DND-41 (cell line): ENCODE data around the gene ADARB2.

Experiments
- ATAC-seq: fragments of 200-7000 bp; cut with Tn5 transposase; 3 replicates; pipeline ENCODE4 v1.9.1; 2021; ENCODE audit warnings: low read depth; ENCODE audit not compliant: insufficient read depth
- DNase-seq: peaks from one replicate; pipeline ENCODE4 v3.0.0-alpha.2; 2020
- H2AFZ ChIP-seq: 2 replicates; pipeline ENCODE4 v1.6.0; 2012; ENCODE audit warnings: low read depth, low read length
- H3K27ac ChIP-seq: 2 replicates; pipeline ENCODE4 v1.5.1; 2012; ENCODE audit warnings: low read length, inconsistent platforms
- H3K27me3 ChIP-seq: fragments of 200-600 bp; sonication (generic); 2 replicates; pipeline ENCODE4 v1.6.0; 2012; ENCODE audit warnings: low read length, mild to moderate bottlenecking, inconsistent platforms; ENCODE audit not compliant: insufficient read depth, poor library complexity
- H3K36me3 ChIP-seq: 2 replicates; pipeline ENCODE4 v1.5.1; 2012; ENCODE audit warnings: low read length, inconsistent platforms; ENCODE audit not compliant: insufficient read depth
- H3K4me1 ChIP-seq: 2 replicates; pipeline ENCODE4 v1.5.1; 2012; ENCODE audit warnings: mild to moderate bottlenecking, low read length; ENCODE audit not compliant: insufficient read depth
- H3K4me2 ChIP-seq: 2 replicates; pipeline ENCODE4 v1.6.0; 2012; ENCODE audit warnings: mild to moderate bottlenecking, moderate library complexity, low read length, inconsistent platforms; ENCODE audit not compliant: insufficient read depth
- H3K4me3 ChIP-seq, 2 experiments: fragments of 200-600 bp in 1 of 2; shearing (Covaris generic) in 1 of 2; 2 replicates each; pipeline ENCODE4 v1.5.1; 2012 to 2016; ENCODE audit warnings: inconsistent platforms in 2 of 2, low read length in 2 of 2, mild to moderate bottlenecking in 2 of 2, low read depth in 1 of 2, moderate library complexity in 1 of 2
- H3K79me2 ChIP-seq: 2 replicates; pipeline ENCODE4 v1.6.0; 2012; ENCODE audit warnings: low read length, inconsistent platforms; ENCODE audit not compliant: insufficient read depth
- H3K9ac ChIP-seq: 2 replicates; pipeline ENCODE4 v1.6.0; 2012; ENCODE audit warnings: low read depth, mild to moderate bottlenecking, inconsistent platforms, low read length, moderate library complexity
- H3K9me3 ChIP-seq: 2 replicates; pipeline ENCODE4 v1.5.1; 2012; ENCODE audit warnings: low read length, moderate library complexity, mild to moderate bottlenecking, inconsistent platforms; ENCODE audit not compliant: insufficient read depth, severe bottlenecking
- H4K20me1 ChIP-seq: 2 replicates; pipeline ENCODE4 v1.6.0; 2012; ENCODE audit warnings: low read length; ENCODE audit not compliant: insufficient read depth
- EZH2 ChIP-seq: IDR thresholded peaks from 3 replicates; pipeline ENCODE4 v1.6.1; 2012; ENCODE audit warnings: borderline replicate concordance, low read depth, mild to moderate bottlenecking, moderate library complexity, low read length, inconsistent platforms; ENCODE audit not compliant: severe bottlenecking
- TF ChIP-seq, protein P1 (sequence below): IDR thresholded peaks from 2 replicates; pipeline ENCODE4 v1.5.1; 2012; ENCODE audit warnings: borderline replicate concordance, low read length, moderate library complexity, mild to moderate bottlenecking; ENCODE audit not compliant: poor library complexity, severe bottlenecking; ENCODE audit errors: extremely low read depth

Gene ADARB2

DNA sequence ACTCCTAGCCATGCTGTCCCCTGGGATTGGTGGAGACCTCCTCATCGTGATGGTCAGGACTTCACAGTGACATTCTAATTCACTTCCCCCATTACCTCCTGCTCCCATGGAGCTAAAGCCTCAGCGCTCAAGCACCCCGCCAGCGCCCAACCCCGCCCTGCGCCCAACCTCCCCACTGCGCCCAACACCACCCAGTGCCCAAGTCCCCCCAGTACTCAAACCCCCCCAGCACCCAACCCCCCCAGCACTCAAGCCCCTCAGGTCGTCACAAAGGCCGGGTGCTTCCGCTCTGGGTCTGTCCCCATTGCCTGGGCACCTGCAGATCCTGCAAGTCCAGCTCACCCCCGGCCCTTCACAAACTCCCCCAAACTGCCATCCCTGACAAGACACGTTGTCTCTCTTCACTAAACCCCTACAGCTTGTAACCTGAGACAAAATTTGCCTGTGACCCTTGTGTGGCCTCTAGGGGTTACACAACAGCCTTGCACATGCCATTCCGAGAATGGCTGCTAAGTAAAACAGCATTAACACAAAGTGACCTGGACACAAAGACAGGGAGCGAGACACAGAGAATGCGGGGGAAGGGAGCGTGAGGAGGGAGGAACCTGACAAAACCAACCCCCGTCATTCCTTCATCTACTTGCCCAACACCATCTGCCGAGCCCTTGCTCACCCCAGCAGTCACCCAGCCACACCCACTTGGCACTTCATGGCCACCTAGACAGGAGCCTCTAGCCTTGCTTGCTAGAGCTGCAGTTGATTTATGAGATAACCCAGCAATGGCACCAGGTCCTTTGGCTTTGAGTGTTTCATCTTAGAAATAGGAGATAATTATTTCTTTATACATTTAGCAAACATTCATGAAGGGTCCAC, 107.8 kb downstream of the ADARB2 start:
- no peaks in the 10 kb centered on the region for H4K20me1 ChIP-seq
- peaks cover 7% of the 10 kb centered on the region for H3K4me1 ChIP-seq
- no peaks in the 10 kb centered on the region for H3K79me2 ChIP-seq
- ATAC-seq (no peak), DNase-seq (no peak)
- no peaks in the 10 kb centered on the region for H3K9me3 ChIP-seq
- H2AFZ ChIP-seq = no peak overlapping the region
- TF ChIP-seq, protein P1, sequence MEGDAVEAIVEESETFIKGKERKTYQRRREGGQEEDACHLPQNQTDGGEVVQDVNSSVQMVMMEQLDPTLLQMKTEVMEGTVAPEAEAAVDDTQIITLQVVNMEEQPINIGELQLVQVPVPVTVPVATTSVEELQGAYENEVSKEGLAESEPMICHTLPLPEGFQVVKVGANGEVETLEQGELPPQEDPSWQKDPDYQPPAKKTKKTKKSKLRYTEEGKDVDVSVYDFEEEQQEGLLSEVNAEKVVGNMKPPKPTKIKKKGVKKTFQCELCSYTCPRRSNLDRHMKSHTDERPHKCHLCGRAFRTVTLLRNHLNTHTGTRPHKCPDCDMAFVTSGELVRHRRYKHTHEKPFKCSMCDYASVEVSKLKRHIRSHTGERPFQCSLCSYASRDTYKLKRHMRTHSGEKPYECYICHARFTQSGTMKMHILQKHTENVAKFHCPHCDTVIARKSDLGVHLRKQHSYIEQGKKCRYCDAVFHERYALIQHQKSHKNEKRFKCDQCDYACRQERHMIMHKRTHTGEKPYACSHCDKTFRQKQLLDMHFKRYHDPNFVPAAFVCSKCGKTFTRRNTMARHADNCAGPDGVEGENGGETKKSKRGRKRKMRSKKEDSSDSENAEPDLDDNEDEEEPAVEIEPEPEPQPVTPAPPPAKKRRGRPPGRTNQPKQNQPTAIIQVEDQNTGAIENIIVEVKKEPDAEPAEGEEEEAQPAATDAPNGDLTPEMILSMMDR = peak; percentile 12
- no peak for TF ChIP-seq EZH2
- H3K4me3 ChIP-seq = no peak overlapping the region
- H3K27me3 ChIP-seq = no peaks in the 10 kb centered on the region
- H3K36me3 ChIP-seq = no peaks in the 10 kb centered on the region
- H3K4me2 ChIP-seq = no peak overlapping the region
- no peak overlapping the region for H3K27ac ChIP-seq
- no peak overlapping the region for H3K9ac ChIP-seq

DNA sequence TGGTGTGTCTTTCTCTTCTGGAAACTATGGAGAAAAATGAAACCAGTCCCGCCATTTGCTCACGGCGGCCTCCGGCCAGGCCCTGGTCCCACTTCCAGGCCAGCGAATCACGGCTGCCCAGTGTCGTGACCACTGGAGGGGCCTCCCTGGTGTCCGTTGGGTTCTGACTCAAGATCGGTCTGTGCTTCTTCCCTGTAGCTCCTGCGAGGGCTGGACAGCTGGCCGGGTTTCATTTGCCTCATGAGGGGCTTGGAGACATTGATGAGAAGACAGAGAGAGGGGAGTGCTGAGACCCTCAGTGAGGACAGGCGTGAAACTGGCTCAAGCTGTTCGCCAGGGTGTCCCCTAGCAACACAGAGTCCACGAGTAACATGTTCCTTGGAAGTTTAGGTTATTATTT, 108.6 kb downstream of the ADARB2 start:
- H3K27me3 ChIP-seq = no peaks in the 10 kb centered on the region
- ATAC-seq (no peak), DNase-seq (no peak)
- no peaks in the 10 kb centered on the region for H3K36me3 ChIP-seq
- no peak overlapping the region for H3K4me2 ChIP-seq
- H3K4me3 ChIP-seq = no peak overlapping the region
- no peaks in the 10 kb centered on the region for H4K20me1 ChIP-seq
- H2AFZ ChIP-seq = no peak overlapping the region
- H3K4me1 ChIP-seq = peaks cover 7% of the 10 kb centered on the region
- H3K79me2 ChIP-seq = no peaks in the 10 kb centered on the region
- TF ChIP-seq, protein P1 = no peak
- TF ChIP-seq EZH2 = no peak
- no peak overlapping the region for H3K9ac ChIP-seq
- no peak overlapping the region for H3K27ac ChIP-seq
- no peaks in the 10 kb centered on the region for H3K9me3 ChIP-seq

- DNase-seq (no peak), ATAC-seq (no peak)
- Histone ChIP-seq H3K79me2 (no peaks in the 10 kb centered on the region), H3K4me3 (no peak overlapping the region), H3K9me3 (no peaks in the 10 kb centered on the region), H3K4me2 (no peak overlapping the region), H3K27me3 (no peaks in the 10 kb centered on the region), H2AFZ (no peak overlapping the region), H3K4me1 (peaks cover 7% of the 10 kb centered on the region), H3K9ac (no peak overlapping the region), H4K20me1 (no peaks in the 10 kb centered on the region), H3K36me3 (no peaks in the 10 kb centered on the region), H3K27ac (no peak overlapping the region)
- TF ChIP-seq, protein P1 = no peak
- no peak for TF ChIP-seq EZH2
These were observed 109.4 kb downstream of the ADARB2 start for GRCh38 chr10:1627945-1628344.
